Gastrocnemius medialis (tissue), 4 donors: ENCODE results near the gene GDAP2. TPM values are rescaled to one million over a fixed set of nuclear protein-coding genes. Genes with fewer than 3 reads are reported as not detected.
"Not testable (repeated sequence)": the region's sequence is repeated elsewhere in the genome, so short reads cannot be mapped to it uniquely, and the experiment has no call there.

Experiments
- ATAC-seq, 2 donors: fragments of 150-250 bp; one replicate each; pipeline ENCODE4 v1.9.1; 2016
- DNase-seq, 2 donors: peaks; one replicate each; pipeline ENCODE4 v3.0.0-alpha.2; 2019
- H3K27ac ChIP-seq, 4 donors: fragments of 200-600 bp; sonication (generic); 1 replicate in 1 of 4; 2 replicates in 3 of 4; pipeline ENCODE4 v1.5.1; 2016 to 2018; ENCODE audit warnings: mild to moderate bottlenecking in 2 of 4, moderate library complexity in 1 of 4
- H3K27me3 ChIP-seq, 3 donors: fragments of 200-600 bp; sonication (generic) in 2 of 3; 1 replicate in 1 of 3; 2 replicates in 2 of 3; pipeline versions ENCODE4 v1.5.1 to v1.6.0; 2016 to 2019; ENCODE audit warnings: mild to moderate bottlenecking in 1 of 3, moderate library complexity in 1 of 3
- H3K36me3 ChIP-seq, 2 donors: fragments of 200-600 bp; sonication (generic) in 1 of 2; one replicate each; pipeline ENCODE4 v1.5.1; 2017 to 2018
- H3K4me1 ChIP-seq, 2 donors: fragments of 200-600 bp; sonication (generic) in 1 of 2; one replicate each; pipeline ENCODE4 v1.5.1; 2016 to 2017; ENCODE audit warnings: mild to moderate bottlenecking in 2 of 2
- H3K4me3 ChIP-seq, 4 donors: fragments of 200-600 bp; sonication (generic) in 3 of 4; 1 replicate in 1 of 4; 2 replicates in 3 of 4; pipeline ENCODE4 v1.5.1; 2016 to 2019; ENCODE audit warnings: mild to moderate bottlenecking in 2 of 4
- H3K9me3 ChIP-seq, 3 donors: fragments of 200-600 bp; sonication (generic) in 2 of 3; 1 replicate in 1 of 3; 2 replicates in 2 of 3; pipeline ENCODE4 v1.5.1; 2016 to 2019
- CTCF ChIP-seq, 5 experiments: fragments of 450-650 bp in 3 of 5; fragments of 200-600 bp in 2 of 5; sonication (generic) in 2 of 5; IDR thresholded peaks in 4 of 5; conservative IDR thresholded peaks in 1 of 5; 1 replicate in 4 of 5; 2 replicates in 1 of 5; pipeline ENCODE4 v1.5.1; 2016 to 2019; ENCODE audit warnings: antibody characterized with exemption in 5 of 5, mild to moderate bottlenecking in 3 of 5, moderate library complexity in 3 of 5
- POLR2A ChIP-seq, 2 donors: fragments of 450-650 bp; IDR thresholded peaks; one replicate each; pipeline ENCODE4 v1.6.1; 2017; ENCODE audit warnings: antibody characterized with exemption in 2 of 2, mild to moderate bottlenecking in 2 of 2, moderate library complexity in 2 of 2
- in situ Hi-C, 4 donors: fragments of 200-750 bp; cut with MboI; loops; one replicate each; pipeline versions ENCODE4 v1.15.0 to v1.8.0; 2017; ENCODE audit warnings: low sequenced_read_pairs in 4 of 4
- intact Hi-C: fragments of 100-400 bp; cut with DNase I; formaldehyde crosslinking; loops from one replicate; pipeline ENCODE4 v1.15.1; 2023; ENCODE audit warnings: low total_unique reads
- total RNA-seq, 4 donors: library from RNA; depleted of rRNA; stranded (reverse); fragments of >200 nt; gene quantifications; one replicate each; pipeline versions ENCODE4 v1.1.0 to v1.2.3, GENCODE V29; 2016

GDAP2 gene
- total RNA-seq, 4 donors from 2014 or later, result 7.2 to 18.7 (median 8.6) TPM

GRCh38 chr1:117930173-117930447 lies 689 bp upstream of the GDAP2 start:
- H3K27me3 ChIP-seq, result no peaks in the 10 kb centered on the region
- intact Hi-C loops (no loop called here), in situ Hi-C loops (no loop called here)
- TF ChIP-seq CTCF (IDR thresholded peaks at IDR 0.05 in 4 of 5, conservative IDR thresholded peaks at IDR 0.05 in 1 of 5) (no peak), POLR2A (IDR thresholded peaks at IDR 0.05) (no peak)
- H3K4me1 ChIP-seq, result peaks cover 33 to 38% of the 10 kb centered on the region in 2 donors
- no peak for DNase-seq
- H3K4me3 ChIP-seq, result peak overlapping the region; percentile 85 to 96 (median 94)
- no peaks in the 10 kb centered on the region for H3K9me3 ChIP-seq
- peak overlapping the region; percentile 86 to 94 (median 93) for H3K27ac ChIP-seq
- no peak for ATAC-seq
- peaks cover 0 to 12% of the 10 kb centered on the region in 2 donors for H3K36me3 ChIP-seq

- Histone ChIP-seq H3K4me1 (peaks cover 33 to 38% of the 10 kb centered on the region in 2 donors), H3K4me3 (peak overlapping the region; percentile 85 to 96 (median 94)), H3K36me3 (peaks cover 0 to 1% of the 10 kb centered on the region in 2 donors), H3K27me3 (no peaks in the 10 kb centered on the region), H3K9me3 (no peaks in the 10 kb centered on the region), H3K27ac (peak overlapping the region; percentile 86 to 94 (median 93))
- intact Hi-C loops, result loop anchor here (5.0 kb wide), 1 partner anchor 562 kb away; the partner anchor contains the start of gene MAN1A2
- ATAC-seq (peak; percentile 47 to 54), DNase-seq (peak; percentile 36 to 41)
- TF ChIP-seq CTCF (IDR thresholded peaks at IDR 0.05 in 4 of 5, conservative IDR thresholded peaks at IDR 0.05 in 1 of 5) (no peak), POLR2A (IDR thresholded peaks at IDR 0.05) (no peak)
- in situ Hi-C loops, result no loop called here
These were observed 509 bp downstream of the GDAP2 start for GRCh38 chr1:117928881-117929342.

- H3K36me3 ChIP-seq, result no peaks in the 10 kb centered on the region
- TF ChIP-seq CTCF (IDR thresholded peaks at IDR 0.05 in 4 of 5, conservative IDR thresholded peaks at IDR 0.05 in 1 of 5), result no peak
- TF ChIP-seq POLR2A (IDR thresholded peaks at IDR 0.05), result no peak
- no peak overlapping the region for H3K4me3 ChIP-seq
- no peak overlapping the region for H3K27ac ChIP-seq
- H3K27me3 ChIP-seq, result no peaks in the 10 kb centered on the region
- no peaks in the 10 kb centered on the region for H3K9me3 ChIP-seq
- in situ Hi-C loops, result no loop called here
- ATAC-seq (no peak), DNase-seq (no peak)
- intact Hi-C loops, result loop anchor here (5.0 kb wide), 1 partner anchor 559 kb away; the partner anchor contains the start of gene MAN1A2
- H3K4me1 ChIP-seq, result peaks cover 22 to 24% of the 10 kb centered on the region in 2 donors
These were observed 3.4 kb downstream of the GDAP2 start for GRCh38 chr1:117925981-117926380.

- ATAC-seq, H3K27ac ChIP-seq, H3K4me3 ChIP-seq, intact Hi-C loops, DNase-seq, in situ Hi-C loops, H3K9me3 ChIP-seq, H3K4me1 ChIP-seq, H3K27me3 ChIP-seq: not testable (repeated sequence)
- peaks cover 0 to 24% of the 10 kb centered on the region in 2 donors for H3K36me3 ChIP-seq
These were observed 6.7 kb downstream of the GDAP2 start for GRCh38 chr1:117922717-117923116.

- intact Hi-C loops, result no loop called here
- no peak for ATAC-seq
These were observed 7.4 kb downstream of the GDAP2 start for GRCh38 chr1:117921991-117922390.

More at GRCh38 chr1:117921991-117922390, 7.4 kb downstream of the GDAP2 start:
- Histone ChIP-seq H3K4me3 (no peak overlapping the region), H3K9me3 (no peaks in the 10 kb centered on the region), H3K27ac (no peak overlapping the region), H3K36me3 (peaks cover 0 to 31% of the 10 kb centered on the region in 2 donors), H3K27me3 (no peaks in the 10 kb centered on the region), H3K4me1 (no peaks in the 10 kb centered on the region)
- in situ Hi-C loops, result no loop called here
- DNase-seq, result no peak
- TF ChIP-seq CTCF (IDR thresholded peaks at IDR 0.05 in 4 of 5, conservative IDR thresholded peaks at IDR 0.05 in 1 of 5) (no peak), POLR2A (IDR thresholded peaks at IDR 0.05) (no peak)
